ENCODE measurements around the gene CT45A1. TPM values are rescaled to one million over a fixed set of nuclear protein-coding genes. Genes with fewer than 3 reads are reported as not detected.
"Not testable (repeated sequence)": the region's sequence is repeated elsewhere in the genome, so short reads cannot be mapped to it uniquely, and the experiment has no call there.

CT45A1 gene
- total and polyA plus RNA-seq, 2 of the 13 experiments (the other 11 are each of a cell fraction or from before 2014, with no cell fraction given), result not detected

GRCh38 chrX:135713795-135714194 is 356 bp downstream of the CT45A1 start:
- Histone ChIP-seq H3K4me3 (replicated peaks in 1 of 3; ENCODE audit: insufficient read depth in 1 of 3, low read depth in 2 of 3, low read length in 3 of 3) (no peak overlapping the region), H4K20me1 (ENCODE audit: insufficient read depth, low read length) (no peaks in the 10 kb centered on the region), H3K36me3 (replicated peaks in 1 of 2; ENCODE audit: control insufficient read depth in 1 of 2, insufficient read depth in 2 of 2, low read length in 2 of 2) (no peaks in the 10 kb centered on the region), H3K4me2 (ENCODE audit: low read depth, low read length) (no peak overlapping the region), H3K79me2 (ENCODE audit: insufficient read depth, low read length) (no peaks in the 10 kb centered on the region), H3K27ac (ENCODE audit: extremely low read length, insufficient read depth, low read length) (no peak overlapping the region), H3K9ac (ENCODE audit: insufficient read depth, low read depth, low read length) (no peak overlapping the region), H3K27me3 (ENCODE audit: control insufficient read depth in 1 of 2, insufficient read depth in 2 of 2, low read length in 2 of 2) (no peaks in the 10 kb centered on the region), H3K4me1 (ENCODE audit: insufficient read depth, low read length) (no peaks in the 10 kb centered on the region), H2AFZ (ENCODE audit: low read length) (no peak overlapping the region), H3K9me3 (ENCODE audit: low read length) (no peaks in the 10 kb centered on the region)
- ATAC-seq, result no peak
- BruUV-seq (replicated peaks), result no TSS peak
- no peak for DNase-seq (ENCODE audit: low spot score)
- TF ChIP-seq HIVEP1 (CRISPR knock-in tag; IDR thresholded peaks at IDR 0.05) (no peak), ZNF256 (CRISPR knock-in tag; conservative IDR thresholded peaks at IDR 0.05) (no peak), ZNF460 (CRISPR knock-in tag; IDR thresholded peaks at IDR 0.05; ENCODE audit: borderline replicate concordance) (no peak)
- no peak for FAIRE-seq
- 84% methylated on average over 5 of the region's 20 CpGs for WGBS (ENCODE audit: low lambda C conversion rate)
- ChIA-PET POLR2A (no interaction called here), CTCF (ENCODE audit: low intra/inter-chr PET ratio, low total read pairs) (no interaction called here)
- in situ Hi-C loops (cut with HindIII; ENCODE audit: extremely low pct_ligation_motif_present, low pct_unique_long_range_greater_than_20kb), result no loop called here
- intact Hi-C loops (cut with micrococcal nuclease; ENCODE audit: unreplicated experiment), result no loop called here

- FAIRE-seq; H3K4me2 ChIP-seq (ENCODE audit: low read depth, low read length); H3K9ac ChIP-seq (ENCODE audit: insufficient read depth, low read depth, low read length); H4K20me1 ChIP-seq (ENCODE audit: insufficient read depth, low read length); H3K27me3 ChIP-seq (ENCODE audit: control insufficient read depth in 1 of 2, insufficient read depth in 2 of 2, low read length in 2 of 2); H3K36me3 ChIP-seq (replicated peaks in 1 of 2; ENCODE audit: control insufficient read depth in 1 of 2, insufficient read depth in 2 of 2, low read length in 2 of 2); POLR2A ChIA-PET; intact Hi-C loops (cut with micrococcal nuclease; ENCODE audit: unreplicated experiment); CTCF ChIA-PET (ENCODE audit: low intra/inter-chr PET ratio, low total read pairs); H3K79me2 ChIP-seq (ENCODE audit: insufficient read depth, low read length); H3K9me3 ChIP-seq (ENCODE audit: low read length); H3K4me1 ChIP-seq (ENCODE audit: insufficient read depth, low read length); DNase-seq (ENCODE audit: low spot score); BruUV-seq (replicated peaks); in situ Hi-C loops (cut with HindIII; ENCODE audit: extremely low pct_ligation_motif_present, low pct_unique_long_range_greater_than_20kb); H3K27ac ChIP-seq (ENCODE audit: extremely low read length, insufficient read depth, low read length); ATAC-seq; H2AFZ ChIP-seq (ENCODE audit: low read length); H3K4me3 ChIP-seq (replicated peaks in 1 of 3; ENCODE audit: insufficient read depth in 1 of 3, low read depth in 2 of 3, low read length in 3 of 3): not testable (repeated sequence)
- WGBS (ENCODE audit: low lambda C conversion rate), result 51% methylated on average over 5 of the region's 5 CpGs
Observed at GRCh38 chrX:135734666-135735065, 21.2 kb downstream of the CT45A1 start.
